Measurements from ENCODE around the gene DMGDH.

The DMGDH gene

DNA sequence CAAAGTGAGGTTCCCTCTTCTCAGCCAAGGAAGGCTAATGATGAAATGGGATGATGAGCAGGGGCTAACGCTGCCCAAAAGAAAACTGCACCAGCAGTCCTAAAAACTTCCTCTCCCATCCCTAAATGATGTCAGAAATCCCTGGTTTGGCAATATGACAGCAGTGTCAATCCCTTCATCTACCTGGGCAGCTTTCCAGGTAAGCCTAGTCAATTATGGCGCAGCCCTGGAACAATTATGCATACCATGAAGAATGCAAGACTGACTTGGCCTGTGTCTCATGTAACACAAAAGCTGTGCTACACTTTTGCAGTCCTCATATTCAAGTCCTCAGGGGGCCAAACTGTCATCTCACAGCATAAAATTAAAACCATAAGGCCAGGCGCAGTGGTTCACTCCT is 7.0 kb downstream of the DMGDH start:
- no peak for DNase-seq

DNA sequence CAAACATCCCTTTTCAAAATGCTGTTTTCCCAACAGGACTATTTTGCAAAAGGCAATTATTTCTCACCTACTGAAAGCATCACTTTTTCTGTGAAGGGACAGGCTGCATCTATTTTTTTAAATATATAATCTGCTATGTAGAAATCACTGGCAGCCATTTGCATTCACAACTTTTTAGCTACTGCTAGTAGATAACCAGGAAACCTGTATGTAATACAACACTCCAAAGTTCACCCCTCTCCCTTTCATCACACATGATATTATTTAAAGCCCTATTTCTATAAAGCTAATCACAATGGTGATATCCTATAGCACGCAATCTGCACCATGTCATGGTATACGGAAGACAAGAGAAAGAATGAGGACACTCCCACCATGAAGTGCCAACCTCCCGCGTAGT is 9.8 kb downstream of the DMGDH start:
- no peak for DNase-seq

DNA sequence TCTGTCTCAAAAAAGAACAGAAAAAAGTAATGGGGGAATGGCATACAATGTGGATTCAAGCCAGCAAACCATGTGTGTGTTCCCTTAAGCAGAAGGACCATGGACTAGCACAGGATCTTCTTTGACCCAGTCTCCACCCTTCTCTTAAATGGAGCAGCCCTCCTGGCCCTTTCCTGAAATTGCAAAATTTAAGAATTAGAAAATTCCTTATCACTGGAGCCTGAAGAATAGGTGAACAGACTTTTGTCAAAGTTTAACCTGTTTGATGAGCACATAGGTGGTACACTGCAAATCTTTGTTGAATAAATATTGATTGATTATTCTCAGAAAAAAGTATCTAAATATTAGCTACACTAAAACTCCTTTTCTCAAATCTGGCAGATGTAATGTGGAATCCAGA is 12.6 kb downstream of the DMGDH start:
- no peak for DNase-seq

DNA sequence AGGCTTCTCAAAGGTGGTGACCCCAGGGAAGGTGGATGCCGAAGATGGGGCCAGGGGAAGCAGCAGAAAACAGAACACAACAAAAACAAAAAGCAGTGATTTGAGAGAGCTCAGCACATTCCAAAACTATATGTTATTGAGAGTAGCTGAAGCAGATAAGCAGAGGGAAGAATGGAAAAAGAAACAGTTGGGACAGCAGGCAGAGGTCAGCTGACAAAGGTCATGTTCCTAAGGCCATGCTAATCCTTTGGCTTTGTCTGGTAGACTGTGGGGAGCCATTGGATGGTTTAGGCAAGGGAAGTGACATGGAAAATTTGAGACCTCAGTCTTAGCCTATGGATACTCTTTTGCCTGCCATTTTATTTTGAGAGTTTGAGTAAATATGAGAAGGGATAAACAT is 14.5 kb downstream of the DMGDH start:
- no peak for DNase-seq

DNA sequence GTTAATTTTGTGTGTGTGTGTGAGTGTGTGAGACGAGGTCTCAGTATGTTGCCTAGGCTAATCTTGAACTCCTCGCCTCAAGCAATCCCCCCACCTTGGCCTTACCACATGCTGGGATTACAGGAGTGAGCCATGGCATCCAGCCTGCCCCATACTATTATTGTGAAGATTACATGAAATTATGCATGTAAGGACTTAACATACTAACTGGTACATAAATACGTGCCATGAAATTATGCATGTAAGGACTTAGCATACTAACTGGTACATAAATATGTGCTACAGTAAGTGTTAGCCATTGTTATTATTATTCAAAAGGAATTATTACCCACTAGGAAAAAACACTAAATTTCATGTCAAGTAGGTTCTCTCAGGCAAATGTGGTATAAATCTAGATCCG is 16.2 kb downstream of the DMGDH start:
- no peak for DNase-seq

DNA sequence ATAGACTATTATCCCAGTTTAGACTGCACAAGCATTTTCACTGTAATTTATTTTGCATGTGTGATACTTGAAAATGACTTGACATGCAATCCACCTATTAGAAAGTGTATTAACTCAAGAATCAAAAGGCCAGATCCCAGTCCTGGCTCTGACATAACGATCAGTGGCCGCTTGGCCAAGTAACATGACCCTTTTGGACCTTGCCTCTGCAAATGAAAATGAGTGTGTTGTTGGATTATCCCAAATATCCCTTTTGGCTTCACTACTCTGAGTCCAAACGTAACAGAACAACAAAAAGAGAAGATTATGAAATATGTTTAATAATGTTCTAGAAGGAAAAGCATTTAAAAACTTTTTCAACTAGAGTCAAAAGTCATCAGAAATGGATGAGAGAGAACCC is 19.0 kb downstream of the DMGDH start:
- DNase-seq: no peak

DNA sequence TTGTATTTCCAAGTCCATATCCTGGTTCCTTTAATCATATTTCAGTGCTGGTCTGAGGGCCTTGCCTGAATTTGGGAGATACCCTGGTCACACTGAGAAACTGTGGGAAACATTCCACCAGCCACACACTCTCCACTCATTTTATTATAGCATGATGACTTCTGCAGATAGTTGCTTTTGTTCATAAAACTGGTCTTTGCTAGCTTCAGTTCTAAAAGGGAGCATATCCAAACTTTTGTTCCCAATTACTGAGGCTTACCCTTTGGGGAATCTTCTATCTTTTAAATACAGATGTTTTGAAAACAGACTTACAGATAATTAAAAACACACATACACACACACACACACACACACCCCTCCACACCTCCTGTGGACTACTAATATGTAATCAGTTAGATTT is 21.0 kb downstream of the DMGDH start:
- DNase-seq: no peak

DNA sequence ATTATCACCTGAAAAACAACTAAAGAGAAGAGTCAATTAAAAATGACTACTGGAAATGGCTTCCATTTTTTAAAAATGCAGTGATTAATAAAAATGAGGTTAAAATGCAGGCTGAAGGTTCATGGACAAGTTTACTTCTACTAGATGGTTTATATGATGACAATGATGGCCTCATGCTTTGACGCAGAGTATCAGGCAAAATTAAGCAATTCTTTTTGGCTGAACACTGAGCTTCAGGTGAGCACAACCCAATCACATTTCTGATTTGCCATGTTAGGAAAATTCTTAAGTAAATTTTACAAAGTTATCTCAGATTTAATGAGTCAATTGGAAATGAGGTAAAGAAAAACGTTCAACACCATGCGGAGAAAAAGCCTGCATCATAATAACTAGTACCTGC is 22.3 kb downstream of the DMGDH start:
- DNase-seq: no peak

DNA sequence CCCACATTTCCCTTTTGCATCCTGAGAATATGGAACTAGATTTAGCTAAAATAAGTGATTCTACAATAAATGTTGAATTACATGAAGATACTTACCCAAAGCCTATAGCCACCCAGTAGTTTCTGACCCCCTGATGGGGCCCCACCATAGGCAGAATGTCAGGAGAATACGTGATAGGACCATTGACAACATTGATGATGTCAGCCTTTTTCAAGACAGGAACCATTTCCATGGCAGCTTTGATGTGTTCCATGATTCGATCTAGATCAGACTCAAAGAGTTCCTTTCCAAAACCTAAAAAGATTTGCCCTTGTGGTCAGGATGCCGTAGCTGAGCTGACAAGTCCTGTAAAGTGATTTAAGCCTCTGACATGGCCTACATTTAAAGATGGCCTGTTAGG is 27.3 kb downstream of the DMGDH start:
- no peak for DNase-seq

DNA sequence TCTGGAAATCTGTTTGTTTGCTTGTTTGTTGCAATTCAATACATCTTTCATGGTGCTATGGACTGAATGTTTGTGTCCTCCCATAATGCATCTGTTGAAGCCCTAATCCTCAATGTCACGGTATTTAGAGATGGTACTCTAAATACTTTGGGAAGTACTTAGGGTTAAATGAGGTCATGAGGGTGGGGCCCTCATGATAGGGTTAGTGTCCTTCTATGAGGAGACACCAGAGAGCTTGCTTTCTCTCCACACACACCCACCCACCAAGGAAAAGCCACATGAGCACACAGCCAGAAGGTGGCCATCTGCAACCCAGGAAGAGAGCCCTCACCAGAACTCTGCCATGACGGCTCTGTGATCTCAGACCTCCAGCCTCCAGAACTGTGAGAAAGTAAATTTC is 32.7 kb downstream of the DMGDH start:
- no peak for DNase-seq

DNA sequence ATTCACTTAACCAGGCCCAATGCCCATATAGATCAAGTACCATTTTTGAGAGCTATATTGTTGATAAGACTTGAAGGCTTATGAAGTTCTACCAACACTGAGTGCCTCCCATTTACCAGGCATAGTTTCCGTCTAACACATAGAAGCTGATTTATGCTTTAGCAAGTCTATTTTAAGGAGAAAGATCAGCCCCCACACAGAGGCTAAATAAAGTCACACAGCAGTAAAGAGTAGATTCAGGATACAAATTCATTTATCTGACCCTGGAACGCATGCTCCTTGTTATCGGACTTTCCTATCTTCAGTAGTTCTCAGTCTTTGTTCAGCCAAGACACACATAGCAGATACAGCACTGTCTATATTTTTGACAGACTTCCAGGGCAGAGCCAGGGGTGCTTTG is 34.2 kb downstream of the DMGDH start:
- DNase-seq: no peak

DNA sequence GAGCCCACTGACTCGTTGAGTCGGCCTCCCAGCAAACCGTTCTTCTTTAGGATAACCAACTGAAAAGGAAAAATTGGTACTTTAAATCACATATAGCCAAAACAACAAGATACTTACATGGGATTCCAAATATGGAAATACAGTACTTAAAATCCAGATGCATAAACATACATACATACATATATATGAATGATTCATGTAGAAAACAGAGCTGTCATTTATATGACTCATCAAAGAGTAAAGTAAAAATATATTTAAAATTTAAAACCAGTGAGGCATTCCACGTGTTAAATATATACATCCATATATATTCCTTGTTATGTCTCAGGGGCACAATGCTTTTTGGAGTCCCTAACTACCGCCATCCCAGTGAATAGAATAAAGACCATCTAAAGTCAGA is 36.7 kb downstream of the DMGDH start:
- no peak for DNase-seq

DNA sequence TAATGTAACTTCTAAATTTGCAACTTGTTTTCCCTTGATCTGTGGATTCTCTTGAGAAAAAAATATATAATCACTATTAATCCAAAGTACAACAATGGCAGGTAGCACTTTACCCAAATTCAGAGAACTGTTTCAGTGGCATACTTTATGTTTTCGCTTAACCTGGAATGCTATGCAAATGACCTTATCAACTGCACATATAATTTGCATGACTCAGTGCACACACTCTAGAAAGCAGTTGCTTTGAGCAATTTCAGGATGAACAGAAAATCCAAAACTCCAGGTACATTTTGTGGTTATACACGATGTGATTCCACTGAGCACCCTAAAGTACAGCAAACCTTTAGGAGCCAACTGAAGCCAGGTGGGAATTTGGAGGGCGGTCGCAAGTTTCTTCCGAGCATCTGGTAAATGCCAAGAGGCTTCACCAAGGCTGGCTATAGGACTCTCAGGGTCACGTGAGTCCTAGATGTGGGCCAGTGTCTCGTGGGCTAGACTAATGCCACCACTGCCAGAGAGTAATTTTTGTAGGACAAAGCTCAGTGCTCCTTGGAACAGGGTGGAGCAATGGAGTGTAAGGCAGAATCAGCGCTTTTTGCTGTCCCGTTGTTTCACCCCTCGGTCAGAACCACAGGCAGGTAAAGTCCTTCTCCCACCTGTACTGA is 37.3 kb downstream of the DMGDH start:
- DNase-seq: no peak

DNA sequence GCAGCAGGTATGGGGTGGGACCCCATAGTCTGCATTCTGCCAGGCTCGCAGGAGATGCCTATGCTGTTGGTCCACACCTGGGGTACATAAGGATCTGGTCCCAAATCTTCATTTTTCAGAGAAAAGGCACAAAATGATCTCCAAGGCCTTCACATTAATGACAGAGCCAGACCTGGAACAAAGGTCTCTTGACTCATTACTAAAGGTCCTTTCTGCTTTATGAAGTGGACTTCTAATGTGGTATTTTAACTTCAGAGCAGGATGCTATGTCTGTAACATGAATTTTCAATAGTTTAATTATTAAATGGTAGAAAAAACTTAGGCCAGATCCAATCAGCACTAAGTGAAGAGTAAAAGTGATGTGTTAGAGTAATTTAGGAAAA is 38.0 kb downstream of the DMGDH start:
- DNase-seq: no peak

DNA sequence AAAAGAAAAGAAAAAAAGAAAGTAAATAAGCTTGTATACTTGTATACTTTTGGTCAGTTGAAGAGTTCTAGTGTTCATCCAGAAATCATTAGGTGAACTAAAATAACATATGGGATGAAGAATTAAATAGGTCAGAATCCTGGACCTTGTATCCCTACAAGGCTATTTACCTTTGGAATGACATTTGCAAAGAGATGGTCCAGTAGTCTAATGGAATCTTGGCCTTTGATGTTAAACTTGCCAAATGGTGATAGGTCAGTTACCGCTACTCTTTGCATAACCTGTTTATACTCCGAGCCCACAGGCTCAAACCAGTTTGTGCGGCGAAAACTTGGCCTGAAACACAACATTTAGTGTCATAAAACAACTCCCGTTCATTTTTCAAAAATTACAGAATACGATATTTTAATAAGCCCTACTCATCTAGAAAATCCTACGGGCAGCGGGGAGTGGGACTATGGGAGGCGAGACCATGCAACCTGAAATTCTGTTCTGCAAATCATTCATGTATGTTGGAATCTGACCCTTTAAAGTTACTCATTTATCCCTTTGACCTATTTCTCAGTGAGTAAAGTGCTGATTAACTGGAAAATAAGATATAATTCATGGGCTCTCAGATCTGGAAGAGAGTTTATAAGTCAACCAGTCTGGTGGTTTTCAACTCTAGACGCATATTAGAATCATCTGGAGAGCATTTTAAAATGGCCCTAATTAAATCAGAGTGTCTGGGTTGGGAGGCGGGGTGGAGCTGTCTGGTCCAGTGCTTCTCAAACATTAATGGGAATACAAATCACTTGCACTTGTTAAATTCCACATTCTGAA is 38.6 kb downstream of the DMGDH start:
- no peak for DNase-seq

DNA sequence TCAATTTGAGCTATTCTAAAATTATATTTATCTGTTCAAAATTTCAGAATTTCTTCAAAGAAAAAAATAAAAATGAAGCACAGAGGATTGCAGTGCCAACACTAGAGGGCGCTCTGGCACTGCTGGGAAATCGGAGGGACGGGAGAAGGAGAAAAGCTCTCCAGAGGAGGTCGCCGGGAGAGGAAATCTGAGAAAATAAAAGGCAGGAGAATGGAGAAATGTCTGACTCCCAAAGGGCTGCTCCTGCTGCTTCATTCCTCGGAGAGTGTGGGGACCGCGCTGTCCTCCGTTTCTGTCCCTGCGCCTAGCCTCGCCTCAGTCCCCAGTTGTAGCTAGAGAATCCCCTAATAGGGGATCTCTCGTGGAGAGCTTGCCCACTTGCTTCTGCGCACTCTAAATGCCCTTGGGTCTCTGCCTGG is 44.4 kb downstream of the DMGDH start:
- DNase-seq: peak; percentile 88

DNA sequence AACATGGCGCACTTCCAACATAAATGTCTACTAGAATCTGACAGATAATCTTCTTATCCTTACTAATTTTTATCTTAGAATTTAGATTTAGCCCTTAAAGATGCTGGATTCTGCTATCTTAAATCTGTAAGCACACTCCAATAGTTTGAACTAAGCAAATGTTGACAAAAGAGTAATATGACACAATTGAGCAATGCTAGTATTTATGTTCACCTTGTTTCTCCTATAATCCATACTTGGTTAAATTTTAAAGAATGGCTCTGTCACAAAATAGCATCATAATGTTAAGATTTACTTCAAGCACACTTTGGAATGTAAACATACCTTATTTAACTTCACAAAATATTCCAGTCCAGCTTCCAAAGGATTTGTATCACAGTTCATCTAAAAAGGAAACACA is 45.5 kb downstream of the DMGDH start:
- no peak for DNase-seq

DNA sequence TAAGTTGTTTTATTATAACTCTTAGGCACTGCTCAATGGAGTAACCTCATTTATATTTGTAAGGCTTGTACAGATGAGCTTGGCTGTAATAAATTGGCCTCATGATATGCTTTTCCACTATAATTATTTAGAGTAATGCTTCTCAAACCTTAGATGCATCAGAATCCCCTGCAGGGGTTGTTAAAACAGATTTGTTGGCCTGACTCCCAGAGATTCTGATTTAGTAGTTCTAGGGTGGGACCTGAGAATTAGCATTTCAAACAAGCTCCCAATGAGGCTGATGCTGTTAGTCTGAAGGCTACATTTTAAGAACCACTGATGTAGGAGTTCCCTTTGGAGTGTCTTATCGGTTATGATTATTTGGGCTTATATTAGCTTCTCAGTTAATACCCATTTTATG is 46.1 kb downstream of the DMGDH start:
- no peak for DNase-seq

DNA sequence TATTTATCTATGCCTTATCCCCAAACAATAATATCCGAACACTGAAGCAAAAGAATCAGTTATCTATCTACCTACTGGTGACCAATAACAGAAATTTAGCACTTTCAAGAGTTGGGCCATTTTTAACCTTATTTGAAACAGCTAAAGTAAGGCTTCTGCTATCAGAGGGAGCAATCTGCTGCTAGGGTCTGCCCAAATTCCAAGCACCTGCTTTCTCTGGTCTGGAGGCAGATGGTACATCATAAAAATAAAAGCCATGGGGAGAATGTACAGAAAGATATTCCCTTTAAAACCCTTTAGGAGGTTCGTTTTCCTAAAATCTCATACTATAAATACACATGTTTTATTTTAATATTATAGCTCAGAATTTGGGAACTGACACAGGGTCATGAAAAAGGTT is 46.7 kb downstream of the DMGDH start:
- DNase-seq: no peak

DNA sequence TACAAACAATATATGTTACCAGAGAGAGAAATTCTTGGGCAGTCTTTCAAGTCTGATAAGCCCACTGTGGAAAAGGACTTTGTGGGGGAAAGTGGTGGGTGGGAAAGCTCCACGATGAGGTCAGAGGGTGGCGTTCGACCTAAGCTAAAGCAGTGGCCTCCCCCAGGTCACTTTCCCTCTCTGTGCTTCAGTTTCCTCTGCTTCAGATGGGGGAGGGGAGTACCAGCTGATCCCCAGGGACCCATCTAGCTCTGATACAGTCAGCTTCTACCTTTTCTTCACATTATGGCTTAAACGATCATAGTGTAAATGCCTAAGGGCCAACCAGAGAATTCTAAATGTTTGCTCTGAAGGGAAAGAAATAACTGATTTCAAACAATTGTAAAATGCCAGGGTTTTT is 47.7 kb downstream of the DMGDH start:
- no peak for DNase-seq

DNA sequence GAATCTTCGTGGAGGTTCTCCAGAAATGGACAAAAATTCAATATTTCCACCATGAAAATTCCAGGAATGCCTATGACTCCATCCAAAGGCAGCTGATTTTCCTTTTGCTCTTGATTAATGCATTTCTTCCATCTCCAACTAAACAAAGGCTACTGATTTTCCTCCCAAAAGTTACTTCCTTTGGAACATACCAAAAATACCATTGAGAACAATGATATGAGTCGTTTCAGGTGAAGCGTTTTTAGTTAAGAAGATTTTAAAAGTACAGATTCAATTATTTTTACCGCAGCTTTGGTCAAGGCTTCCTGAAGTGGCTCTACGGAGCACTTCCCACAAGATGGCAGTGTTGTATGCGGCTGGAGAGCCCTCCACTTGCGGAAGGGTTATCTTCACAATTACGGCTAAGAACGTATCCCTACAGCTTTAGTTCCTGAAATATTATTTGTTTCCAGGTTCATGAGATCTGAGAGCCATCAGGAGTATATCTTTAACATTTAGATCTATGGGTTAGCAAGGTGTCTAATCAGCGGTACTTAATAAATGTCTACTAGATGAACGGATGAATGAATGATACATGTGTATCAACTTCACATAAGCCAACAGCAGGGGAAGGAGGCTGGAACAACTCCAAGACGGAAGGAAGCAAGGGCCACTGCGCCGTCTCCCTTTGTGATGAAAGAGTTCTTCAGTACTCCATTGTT is 48.5 kb downstream of the DMGDH start:
- DNase-seq: peak; percentile 75

DNA sequence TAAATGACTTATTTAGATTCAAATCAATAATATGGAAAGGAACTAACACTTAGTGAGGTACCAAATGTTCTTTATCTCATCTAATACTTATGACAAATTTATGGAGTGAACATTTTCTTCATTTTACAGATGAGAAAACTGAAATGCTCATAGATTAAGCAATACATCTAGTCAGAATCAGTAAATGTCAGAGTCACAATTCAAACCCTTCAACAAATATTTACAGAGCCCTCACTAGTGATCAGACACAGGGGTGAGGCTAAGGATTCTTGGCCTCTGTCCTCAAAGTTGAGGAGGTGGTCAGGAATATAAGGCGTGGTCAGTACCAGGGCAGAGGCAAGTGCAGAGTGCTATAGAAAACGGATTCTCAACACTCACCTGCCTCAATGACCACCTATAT is 54.8 kb downstream of the DMGDH start:
- no peak for DNase-seq

DNA sequence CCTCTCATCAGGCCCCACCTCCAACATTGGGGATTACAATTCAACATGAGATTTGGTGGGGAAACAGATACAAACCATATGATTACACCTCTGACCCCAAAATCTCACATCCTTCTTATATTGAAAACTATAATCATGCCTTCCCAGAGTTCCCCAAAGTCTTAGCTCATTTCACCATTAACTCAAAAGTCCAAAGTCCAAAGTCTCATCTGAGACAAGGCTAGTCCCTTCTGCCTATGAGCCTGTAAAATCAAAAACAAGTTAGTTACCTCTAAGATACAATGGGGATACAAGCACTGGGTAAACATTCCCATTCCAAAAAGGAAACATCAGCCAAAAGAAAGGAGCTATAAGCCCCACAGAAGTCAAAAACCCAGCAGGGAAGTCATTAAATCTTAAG is 57.6 kb downstream of the DMGDH start:
- no peak for DNase-seq

DNA sequence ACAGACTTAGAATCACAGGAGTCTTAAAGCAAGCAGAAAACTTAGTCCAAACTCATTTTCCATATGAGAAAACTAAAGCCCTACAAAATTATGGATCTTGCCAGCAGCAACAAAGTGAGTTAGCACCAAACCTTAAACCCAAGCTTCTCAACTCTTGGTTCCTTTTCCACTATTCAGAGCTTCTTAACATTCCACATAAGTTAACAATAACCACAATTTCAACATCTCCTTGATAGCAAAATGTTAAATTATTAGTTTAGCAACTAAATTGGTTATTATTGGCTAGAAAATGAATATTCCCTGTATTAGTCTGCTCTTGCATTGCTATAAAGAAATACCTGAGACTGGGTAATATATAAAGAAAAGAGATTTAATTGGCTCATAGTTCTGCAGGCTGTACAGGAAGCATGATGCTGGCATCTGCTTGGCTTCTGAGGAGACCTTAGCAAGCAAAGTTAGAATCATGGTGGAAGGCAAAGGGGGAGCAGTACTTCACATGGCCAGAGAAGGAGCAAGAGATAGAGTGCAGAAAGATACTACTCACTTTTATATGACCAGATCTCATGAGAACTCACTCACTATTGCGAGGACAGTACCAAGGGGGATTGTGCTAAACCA is 58.1 kb downstream of the DMGDH start:
- DNase-seq: no peak

Data from retina (tissue), 1 donor.